Stimulated activated CD4-positive, alpha-beta T cell treated with anti-CD3 and anti-CD28 coated beads, Interleukin-12 subunit alpha, Interleukin-12 subunit beta, amount 100 ng/mL, for 24 hours (primary cell): ENCODE measurements around the gene PTPRD.
"Not testable (repeated sequence)": the region's sequence is repeated elsewhere in the genome, so short reads cannot be mapped to it uniquely, and the experiment has no call there.

Source experiments
- DNase-seq, 2 experiments: peaks; one replicate each; pipeline ENCODE4 v3.0.0-alpha.2; 2020; ENCODE audit warnings: low read depth in 2 of 2

PTPRD gene

GRCh38 chr9:9033022-9033421, 1579.8 kb downstream of the PTPRD start:
- DNase-seq, result no peak

GRCh38 chr9:9016597-9016996, 1596.2 kb downstream of the PTPRD start:
- no peak for DNase-seq

- DNase-seq, result no peak
Measured at GRCh38 chr9:9004810-9005209, 1608.0 kb downstream of the PTPRD start.

- DNase-seq, result no peak
Measured at GRCh38 chr9:9002826-9003583, 1609.8 kb downstream of the PTPRD start.

- no peak for DNase-seq
Measured at GRCh38 chr9:8980496-8981013, 1632.2 kb downstream of the PTPRD start.

- no peak for DNase-seq
Measured at GRCh38 chr9:8978334-8978733, 1634.5 kb downstream of the PTPRD start.

GRCh38 chr9:8968350-8968749, 1644.5 kb downstream of the PTPRD start:
- DNase-seq, result not testable (repeated sequence)

GRCh38 chr9:8963885-8964284, 1648.9 kb downstream of the PTPRD start:
- no peak for DNase-seq

GRCh38 chr9:8962084-8962483, 1650.7 kb downstream of the PTPRD start:
- no peak for DNase-seq

GRCh38 chr9:8961186-8961851, 1651.5 kb downstream of the PTPRD start:
- no peak for DNase-seq

- no peak for DNase-seq
Measured at GRCh38 chr9:8960254-8960653, 1652.5 kb downstream of the PTPRD start.

- no peak for DNase-seq
Measured at GRCh38 chr9:8958358-8958757, 1654.4 kb downstream of the PTPRD start.

GRCh38 chr9:8955315-8955714, 1657.5 kb downstream of the PTPRD start:
- no peak for DNase-seq

- no peak for DNase-seq
Measured at GRCh38 chr9:8946461-8946860, 1666.3 kb downstream of the PTPRD start.

GRCh38 chr9:8943392-8943791, 1669.4 kb downstream of the PTPRD start:
- DNase-seq, result no peak

GRCh38 chr9:8940650-8941049, 1672.2 kb downstream of the PTPRD start:
- no peak for DNase-seq

GRCh38 chr9:8926461-8926860, 1686.3 kb downstream of the PTPRD start:
- DNase-seq, result no peak

- DNase-seq, result no peak
Measured at GRCh38 chr9:8924562-8924961, 1688.2 kb downstream of the PTPRD start.

GRCh38 chr9:8920478-8921183, 1692.2 kb downstream of the PTPRD start:
- not testable (repeated sequence) for DNase-seq

- DNase-seq, result no peak
Measured at GRCh38 chr9:8917956-8918739, 1694.7 kb downstream of the PTPRD start.

GRCh38 chr9:8916771-8917170, 1696.0 kb downstream of the PTPRD start:
- DNase-seq, result no peak

- DNase-seq, result no peak
Measured at GRCh38 chr9:8907868-8908267, 1704.9 kb downstream of the PTPRD start.
